Thymus (tissue), 11 donors: ENCODE results near the gene MPEG1. TPM values are rescaled to one million over a fixed set of nuclear protein-coding genes. Genes with fewer than 3 reads are reported as not detected.

Source experiments
- DNase-seq, 9 donors: peaks; one replicate each; pipeline ENCODE4 v3.0.0-alpha.2; 2013; ENCODE audit warnings: low spot score in 9 of 9, low read depth in 6 of 9, missing footprints in 1 of 9
- H3K27ac ChIP-seq, 2 donors: one replicate each; pipeline ENCODE4 v1.5.1; 2013; ENCODE audit warnings: control low read depth in 1 of 2, low read depth in 1 of 2, low read length in 1 of 2, mild to moderate bottlenecking in 1 of 2, moderate library complexity in 1 of 2
- H3K27me3 ChIP-seq, 2 donors: one replicate each; pipeline ENCODE4 v1.5.1; 2013; ENCODE audit warnings: low read length in 1 of 2; ENCODE audit not compliant: control insufficient read depth in 2 of 2, insufficient read depth in 1 of 2
- H3K36me3 ChIP-seq, 2 donors: one replicate each; pipeline ENCODE4 v1.5.1; 2013; ENCODE audit warnings: low read length in 1 of 2, mild to moderate bottlenecking in 1 of 2, moderate library complexity in 1 of 2; ENCODE audit not compliant: control insufficient read depth in 2 of 2, insufficient read depth in 2 of 2
- H3K4me1 ChIP-seq, 2 donors: one replicate each; pipeline ENCODE4 v1.5.1; 2013; ENCODE audit warnings: low read length in 2 of 2; ENCODE audit not compliant: control insufficient read depth in 2 of 2, insufficient read depth in 2 of 2
- H3K4me3 ChIP-seq, 2 donors: one replicate each; pipeline ENCODE4 v1.5.1; 2013; ENCODE audit warnings: low read length in 2 of 2, control low read depth in 1 of 2, mild to moderate bottlenecking in 1 of 2
- H3K9me3 ChIP-seq, 2 donors: one replicate each; pipeline ENCODE4 v1.5.1; 2013; ENCODE audit warnings: low read length in 1 of 2, mild to moderate bottlenecking in 1 of 2; ENCODE audit not compliant: control insufficient read depth in 2 of 2, insufficient read depth in 1 of 2
- WGBS: extraction: QIAGEN DNeasy Blood & Tissue Kit; methylation state at CpG from one replicate; pipeline ENCODE4 v1.1.7; 2013; 5-methylcytosine and 5-hydroxymethylcytosine counted together
- polyA plus RNA-seq: library from polyadenylated mRNA; stranded (reverse); fragments of 200-250 nt; gene quantifications from one replicate; pipeline ENCODE4 v1.2.3, GENCODE V29; 2013
- total RNA-seq: library from RNA; stranded (reverse); fragments of 120-200 nt; gene quantifications from one replicate; pipeline ENCODE4 v1.2.4, GENCODE V29; 2013
- donor health status: healthy.

The MPEG1 gene
- total and polyA plus RNA-seq, 2 donors: 24.6 to 55.0 TPM

DNA sequence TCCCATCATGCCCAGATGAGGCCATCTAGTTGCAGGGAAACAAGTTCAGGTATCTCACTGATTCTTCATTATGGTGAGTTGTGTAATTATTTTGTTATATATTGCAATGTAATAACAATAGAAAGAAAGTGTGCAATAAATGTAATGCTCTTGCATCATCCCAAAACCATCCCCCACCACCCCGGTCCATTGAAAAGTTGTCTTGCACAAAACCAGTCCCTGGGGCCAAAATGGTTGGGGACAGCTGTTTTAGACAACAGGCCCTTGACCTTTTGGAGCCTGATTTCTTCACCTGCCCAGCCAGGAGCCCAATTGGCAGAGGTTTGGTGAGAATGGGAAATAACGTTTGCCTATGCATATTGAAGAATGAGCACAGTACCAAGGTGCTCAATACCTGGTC is 15.9 kb downstream of the MPEG1 start:
- 96% methylated on average over 2 of the region's 2 CpGs for WGBS
- H3K27me3 ChIP-seq: no peaks in the 10 kb centered on the region
- no peaks in the 10 kb centered on the region for H3K4me1 ChIP-seq
- DNase-seq: no peak
- H3K4me3 ChIP-seq: no peak overlapping the region
- H3K36me3 ChIP-seq: no peaks in the 10 kb centered on the region
- H3K9me3 ChIP-seq: no peaks in the 10 kb centered on the region
- no peak overlapping the region for H3K27ac ChIP-seq

- no peaks in the 10 kb centered on the region for H3K27me3 ChIP-seq
- no peaks in the 10 kb centered on the region for H3K36me3 ChIP-seq
- no peak overlapping the region for H3K27ac ChIP-seq
- no peaks in the 10 kb centered on the region for H3K9me3 ChIP-seq
- no peak for DNase-seq
- no peak overlapping the region for H3K4me3 ChIP-seq
- 93% methylated on average over 4 of the region's 4 CpGs for WGBS
- no peaks in the 10 kb centered on the region for H3K4me1 ChIP-seq
These were observed 17.1 kb downstream of the MPEG1 start for GRCh38 chr11:59195586-59195985.

- 97% methylated on average over 10 of the region's 10 CpGs for WGBS
- no peak overlapping the region for H3K27ac ChIP-seq
- DNase-seq: no peak
- H3K27me3 ChIP-seq: no peaks in the 10 kb centered on the region
- H3K36me3 ChIP-seq: no peaks in the 10 kb centered on the region
- H3K9me3 ChIP-seq: no peaks in the 10 kb centered on the region
- no peaks in the 10 kb centered on the region for H3K4me1 ChIP-seq
- no peak overlapping the region for H3K4me3 ChIP-seq
These were observed 19.1 kb downstream of the MPEG1 start for GRCh38 chr11:59193587-59194130.

DNA sequence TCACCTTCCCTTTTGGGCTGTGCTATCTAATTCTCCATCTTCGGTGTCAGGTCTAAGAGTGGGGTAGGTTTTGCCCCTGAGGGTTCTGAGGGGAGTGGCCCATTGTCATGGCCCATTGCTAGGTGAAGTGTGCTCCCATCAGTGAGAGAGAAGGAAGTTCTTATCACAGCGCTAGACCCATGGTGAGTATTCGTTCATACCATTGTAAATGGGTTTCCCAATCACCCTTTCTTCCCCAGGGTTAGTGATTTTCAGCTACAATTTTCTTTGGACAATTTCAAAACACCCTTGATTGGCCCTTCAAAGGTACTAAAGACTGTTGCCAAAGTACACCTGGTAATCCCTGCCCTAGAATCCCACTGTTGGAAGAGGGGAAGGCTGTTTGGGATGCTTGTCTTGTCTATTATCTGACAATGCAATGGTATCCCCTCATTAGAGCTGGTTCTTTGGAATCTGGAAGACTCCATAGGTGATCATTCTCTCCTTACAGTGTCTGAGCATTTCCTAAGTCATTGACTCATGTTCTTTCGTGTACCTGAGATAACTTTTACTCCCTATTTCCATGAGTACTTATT is 20.2 kb downstream of the MPEG1 start:
- Histone ChIP-seq H3K4me3 (no peak overlapping the region), H3K9me3 (no peaks in the 10 kb centered on the region), H3K4me1 (no peaks in the 10 kb centered on the region), H3K36me3 (no peaks in the 10 kb centered on the region), H3K27ac (no peak overlapping the region), H3K27me3 (no peaks in the 10 kb centered on the region)
- 94% methylated on average over 4 of the region's 4 CpGs for WGBS
- no peak for DNase-seq

DNA sequence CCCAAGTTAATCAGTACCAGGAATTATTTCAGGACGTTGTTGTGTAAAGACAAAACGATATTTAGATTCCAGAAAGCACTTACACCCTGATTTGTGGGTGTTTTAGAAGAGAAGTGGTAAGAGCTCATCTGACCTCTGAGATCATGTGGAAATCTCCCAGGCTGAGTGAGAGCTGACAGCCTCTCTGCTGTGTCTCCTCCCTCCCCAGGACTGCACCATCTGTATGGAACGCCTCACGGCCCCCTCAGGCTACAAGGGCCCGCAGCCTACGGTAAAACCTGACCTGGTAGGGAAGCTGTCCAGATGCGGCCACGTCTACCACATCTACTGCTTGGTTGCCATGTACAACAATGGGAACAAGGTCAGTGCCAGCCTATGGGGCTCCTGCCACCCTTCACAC is 20.8 kb downstream of the MPEG1 start:
- H3K36me3 ChIP-seq: no peaks in the 10 kb centered on the region
- no peaks in the 10 kb centered on the region for H3K27me3 ChIP-seq
- DNase-seq: no peak
- no peaks in the 10 kb centered on the region for H3K9me3 ChIP-seq
- H3K27ac ChIP-seq: no peak overlapping the region
- H3K4me3 ChIP-seq: no peak overlapping the region
- 98% methylated on average over 8 of the region's 8 CpGs for WGBS
- no peaks in the 10 kb centered on the region for H3K4me1 ChIP-seq

DNA sequence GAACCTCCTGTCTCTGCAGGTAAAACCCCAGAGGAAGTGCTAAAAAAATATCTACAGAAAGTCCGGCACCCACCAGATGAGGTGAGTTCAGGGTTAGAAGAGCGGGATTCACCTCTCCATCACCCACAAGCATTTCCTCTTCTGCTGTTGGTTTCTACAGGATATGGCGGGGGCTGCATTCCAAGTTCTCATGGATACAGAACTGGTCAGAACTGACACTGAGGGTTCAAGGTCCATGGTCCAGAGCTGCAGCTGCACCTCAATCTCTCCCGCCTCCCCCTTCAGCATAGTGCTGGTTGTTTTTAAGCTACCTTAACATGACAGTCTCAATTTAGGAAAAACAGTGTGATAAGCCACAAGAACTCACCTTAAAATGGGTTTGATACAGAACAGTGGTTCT is 21.6 kb downstream of the MPEG1 start:
- Histone ChIP-seq H3K27ac (no peak overlapping the region), H3K4me3 (no peak overlapping the region), H3K27me3 (no peaks in the 10 kb centered on the region), H3K36me3 (no peaks in the 10 kb centered on the region), H3K4me1 (no peaks in the 10 kb centered on the region), H3K9me3 (no peaks in the 10 kb centered on the region)
- no peak for DNase-seq
- 77% methylated on average over 4 of the region's 4 CpGs for WGBS

DNA sequence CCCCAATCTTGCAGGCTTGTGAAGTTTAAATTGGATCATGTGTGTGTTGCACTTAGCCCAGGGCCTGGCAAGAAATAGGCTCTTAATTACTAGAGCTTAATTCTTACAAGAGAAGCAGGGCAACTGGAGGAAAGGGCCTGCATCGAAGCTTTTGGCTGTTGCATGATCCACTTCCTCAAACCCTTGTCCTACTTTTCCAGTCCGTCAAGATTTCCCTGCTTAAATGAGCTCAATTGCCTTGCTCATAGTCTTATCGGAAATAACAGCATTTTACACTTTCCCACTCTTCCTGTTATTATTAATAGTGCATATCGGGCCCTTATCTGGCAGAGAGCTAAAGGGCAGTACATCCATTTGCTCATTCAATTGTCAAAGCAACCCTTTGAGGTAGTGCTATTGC is 22.7 kb downstream of the MPEG1 start:
- Histone ChIP-seq H3K27me3 (no peaks in the 10 kb centered on the region), H3K4me3 (no peak overlapping the region), H3K27ac (no peak overlapping the region), H3K9me3 (no peaks in the 10 kb centered on the region), H3K4me1 (no peaks in the 10 kb centered on the region), H3K36me3 (no peaks in the 10 kb centered on the region)
- DNase-seq: no peak
- 86% methylated on average over 4 of the region's 4 CpGs for WGBS

DNA sequence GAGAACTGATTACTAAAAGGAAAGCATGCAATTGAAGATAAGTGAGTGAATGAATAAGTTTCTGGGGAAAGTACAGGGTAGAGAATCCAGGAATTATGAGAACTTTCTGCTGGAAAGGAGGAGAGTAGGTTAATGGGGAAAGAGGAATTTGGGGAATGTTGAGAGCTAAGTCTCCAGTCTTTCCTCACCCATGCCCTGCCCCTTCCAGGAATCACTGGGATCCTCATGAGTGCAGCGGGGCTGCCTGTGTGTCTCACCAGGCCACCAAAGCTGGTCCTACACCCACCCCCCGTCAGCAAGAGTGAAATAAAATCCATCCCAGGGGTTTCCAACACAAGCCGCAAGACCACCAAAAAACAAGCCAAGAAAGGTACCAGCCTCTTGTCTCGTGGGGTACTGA is 23.8 kb downstream of the MPEG1 start:
- Histone ChIP-seq H3K4me3 (no peak overlapping the region), H3K4me1 (no peaks in the 10 kb centered on the region), H3K36me3 (no peaks in the 10 kb centered on the region), H3K9me3 (no peaks in the 10 kb centered on the region), H3K27me3 (no peaks in the 10 kb centered on the region), H3K27ac (no peak overlapping the region)
- DNase-seq: no peak
- WGBS: 93% methylated on average over 4 of the region's 4 CpGs

- 93% methylated on average over 6 of the region's 6 CpGs for WGBS
- H3K36me3 ChIP-seq: no peaks in the 10 kb centered on the region
- H3K4me1 ChIP-seq: no peaks in the 10 kb centered on the region
- DNase-seq: no peak
- no peaks in the 10 kb centered on the region for H3K9me3 ChIP-seq
- H3K27me3 ChIP-seq: no peaks in the 10 kb centered on the region
- no peak overlapping the region for H3K4me3 ChIP-seq
- no peak overlapping the region for H3K27ac ChIP-seq
These were observed 25.1 kb downstream of the MPEG1 start for GRCh38 chr11:59187587-59187986.
